Upper lobe of left lung (tissue), 6 donors: ENCODE measurements around the gene ITGA2. TPM values are rescaled to one million over a fixed set of nuclear protein-coding genes. Genes with fewer than 3 reads are reported as not detected.

Source experiments
- ATAC-seq, 2 donors: fragments of 200-7000 bp; cut with Tn5 transposase; one replicate each; pipeline ENCODE4 v1.9.1; 2022; ENCODE audit warnings: mild to moderate bottlenecking in 2 of 2, moderate library complexity in 2 of 2; ENCODE audit not compliant: low FRiP score in 2 of 2
- DNase-seq, 2 donors: peaks; one replicate each; pipeline ENCODE4 v3.0.0-alpha.2; 2019 to 2020
- H3K27ac ChIP-seq, 4 donors: fragments of 200-600 bp; sonication (generic); one replicate each; pipeline ENCODE4 v1.5.1; 2016 to 2019
- H3K27me3 ChIP-seq, 4 donors: fragments of 200-600 bp; sonication (generic); one replicate each; pipeline ENCODE4 v1.5.1; 2017 to 2019
- H3K36me3 ChIP-seq, 4 donors: fragments of 200-600 bp; sonication (generic); one replicate each; pipeline ENCODE4 v1.5.1; 2016 to 2019
- H3K4me1 ChIP-seq, 4 donors: fragments of 200-600 bp; sonication (generic); one replicate each; pipeline ENCODE4 v1.5.1; 2018 to 2019
- H3K4me3 ChIP-seq, 4 donors: fragments of 200-600 bp; sonication (generic); one replicate each; pipeline ENCODE4 v1.5.1; 2017 to 2019; ENCODE audit warnings: mild to moderate bottlenecking in 2 of 4, moderate library complexity in 1 of 4
- H3K9me3 ChIP-seq, 4 donors: fragments of 200-600 bp; sonication (generic); one replicate each; pipeline ENCODE4 v1.5.1; 2018 to 2019
- EP300 ChIP-seq, 4 donors: sonication (generic); formaldehyde crosslinking; IDR thresholded peaks; one replicate each; pipeline ENCODE4 v1.5.1; 2017; ENCODE audit warnings: antibody characterized with exemption in 4 of 4, control low read depth in 2 of 4
- POLR2A ChIP-seq, 4 donors: fragments of 450-650 bp; IDR thresholded peaks; one replicate each; pipeline ENCODE4 v1.5.1; 2016 to 2017; ENCODE audit warnings: antibody characterized with exemption in 4 of 4, mild to moderate bottlenecking in 2 of 4
- POLR2AphosphoS5 ChIP-seq, 2 donors: sonication (generic); formaldehyde crosslinking; IDR thresholded peaks; one replicate each; pipeline ENCODE4 v1.5.1; 2017; ENCODE audit warnings: antibody characterized with exemption in 2 of 2
- WGBS, 2 donors: methylation state at CpG; one replicate each; pipeline ENCODE4 v1.1.5; 2017 to 2018; 5-methylcytosine and 5-hydroxymethylcytosine counted together
- total RNA-seq, 6 donors: library from RNA; depleted of rRNA in 4 of 6; stranded (reverse); fragments of >200 nt in 4 of 6; gene quantifications; one replicate each; pipeline versions ENCODE4 v1.1.0 to v1.2.1, GENCODE V29; 2016 to 2021
- TF ChIP-seq, protein P1 (sequence below), 6 experiments: fragments of 450-650 bp in 4 of 6; fragments of 200-600 bp in 2 of 6; sonication (generic) in 2 of 6; IDR thresholded peaks; one replicate each; pipeline ENCODE4 v1.5.1; 2016 to 2019; ENCODE audit warnings: antibody characterized with exemption in 6 of 6
- donor health status: DM: no; HTN: no; CAD: no; lungs with moderate emphysema.
- donor health status: DM: no; HTN: yes; CAD: no; lungs with severe emphysema.

Gene ITGA2
- total RNA-seq, 6 donors from 2014 or later, result 4.2 to 45.8 (median 13.7) TPM

DNA sequence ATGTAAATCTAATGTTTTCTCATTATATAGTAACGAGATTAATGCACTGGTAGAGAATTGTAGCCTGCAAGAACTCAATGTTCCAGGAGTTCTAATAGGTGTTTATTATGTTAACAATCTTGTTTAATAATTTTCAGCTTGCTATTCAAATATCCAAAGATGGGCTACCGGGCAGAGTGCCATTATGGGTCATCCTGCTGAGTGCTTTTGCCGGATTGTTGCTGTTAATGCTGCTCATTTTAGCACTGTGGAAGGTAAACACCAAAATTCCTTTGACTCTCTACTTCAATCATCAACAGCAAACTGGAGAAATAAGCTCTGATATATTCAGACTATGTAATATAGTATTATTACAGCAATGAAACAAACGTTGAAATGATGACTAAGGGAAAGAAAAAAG, 41.9 kb upstream of the ITGA2 start:
- Histone ChIP-seq H3K4me1 (peaks cover 0 to 18% (median 15%) of the 10 kb centered on the region in 4 donors), H3K9me3 (no peaks in the 10 kb centered on the region), H3K27me3 (no peaks in the 10 kb centered on the region), H3K4me3 (no peak overlapping the region), H3K36me3 (peaks cover 0 to 20% (median 0%) of the 10 kb centered on the region in 4 donors), H3K27ac (no peak overlapping the region)
- DNase-seq, result no peak
- WGBS, 2 donors, result 51 to 53% methylated on average over 4 of the region's 4 CpGs
- TF ChIP-seq EP300 (IDR thresholded peaks at IDR 0.05) (no peak), POLR2AphosphoS5 (IDR thresholded peaks at IDR 0.05) (no peak), POLR2A (IDR thresholded peaks at IDR 0.05) (no peak)
- TF ChIP-seq, protein P1, sequence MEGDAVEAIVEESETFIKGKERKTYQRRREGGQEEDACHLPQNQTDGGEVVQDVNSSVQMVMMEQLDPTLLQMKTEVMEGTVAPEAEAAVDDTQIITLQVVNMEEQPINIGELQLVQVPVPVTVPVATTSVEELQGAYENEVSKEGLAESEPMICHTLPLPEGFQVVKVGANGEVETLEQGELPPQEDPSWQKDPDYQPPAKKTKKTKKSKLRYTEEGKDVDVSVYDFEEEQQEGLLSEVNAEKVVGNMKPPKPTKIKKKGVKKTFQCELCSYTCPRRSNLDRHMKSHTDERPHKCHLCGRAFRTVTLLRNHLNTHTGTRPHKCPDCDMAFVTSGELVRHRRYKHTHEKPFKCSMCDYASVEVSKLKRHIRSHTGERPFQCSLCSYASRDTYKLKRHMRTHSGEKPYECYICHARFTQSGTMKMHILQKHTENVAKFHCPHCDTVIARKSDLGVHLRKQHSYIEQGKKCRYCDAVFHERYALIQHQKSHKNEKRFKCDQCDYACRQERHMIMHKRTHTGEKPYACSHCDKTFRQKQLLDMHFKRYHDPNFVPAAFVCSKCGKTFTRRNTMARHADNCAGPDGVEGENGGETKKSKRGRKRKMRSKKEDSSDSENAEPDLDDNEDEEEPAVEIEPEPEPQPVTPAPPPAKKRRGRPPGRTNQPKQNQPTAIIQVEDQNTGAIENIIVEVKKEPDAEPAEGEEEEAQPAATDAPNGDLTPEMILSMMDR (IDR thresholded peaks at IDR 0.05), result no peak
- ATAC-seq, result no peak

DNA sequence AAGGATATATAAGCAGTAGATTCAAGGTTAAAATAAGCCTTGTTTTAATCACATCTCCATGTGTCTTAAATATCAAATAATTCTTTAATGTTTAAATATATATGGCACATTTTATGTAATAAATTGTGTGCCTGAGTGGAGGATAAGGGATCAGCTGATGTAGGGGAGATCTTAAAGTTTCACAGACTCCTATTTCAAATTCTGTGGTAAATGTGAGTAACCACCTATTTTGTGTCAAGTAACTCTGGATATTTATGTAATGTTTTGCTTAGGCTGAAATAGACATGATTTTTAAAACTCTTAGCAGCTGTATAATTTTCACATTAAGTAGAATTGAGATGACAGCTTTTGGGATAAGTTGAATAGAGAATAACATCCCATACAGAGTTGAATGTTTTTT, 41.3 kb upstream of the ITGA2 start:
- ATAC-seq (no peak), DNase-seq (no peak)
- H3K4me1 ChIP-seq, result peaks cover 0 to 18% (median 15%) of the 10 kb centered on the region in 4 donors
- H3K27me3 ChIP-seq, result no peaks in the 10 kb centered on the region
- H3K36me3 ChIP-seq, result peaks cover 0 to 23% (median 2%) of the 10 kb centered on the region in 4 donors
- H3K4me3 ChIP-seq, result no peak overlapping the region
- H3K27ac ChIP-seq, result peak overlapping the region in 2 of 4 donors; percentile 32 to 36
- TF ChIP-seq EP300 (IDR thresholded peaks at IDR 0.05), result no peak
- no peak for TF ChIP-seq POLR2AphosphoS5 (IDR thresholded peaks at IDR 0.05)
- TF ChIP-seq, protein P1 (IDR thresholded peaks at IDR 0.05), result no peak
- no peak for TF ChIP-seq POLR2A (IDR thresholded peaks at IDR 0.05)
- H3K9me3 ChIP-seq, result no peaks in the 10 kb centered on the region

DNA sequence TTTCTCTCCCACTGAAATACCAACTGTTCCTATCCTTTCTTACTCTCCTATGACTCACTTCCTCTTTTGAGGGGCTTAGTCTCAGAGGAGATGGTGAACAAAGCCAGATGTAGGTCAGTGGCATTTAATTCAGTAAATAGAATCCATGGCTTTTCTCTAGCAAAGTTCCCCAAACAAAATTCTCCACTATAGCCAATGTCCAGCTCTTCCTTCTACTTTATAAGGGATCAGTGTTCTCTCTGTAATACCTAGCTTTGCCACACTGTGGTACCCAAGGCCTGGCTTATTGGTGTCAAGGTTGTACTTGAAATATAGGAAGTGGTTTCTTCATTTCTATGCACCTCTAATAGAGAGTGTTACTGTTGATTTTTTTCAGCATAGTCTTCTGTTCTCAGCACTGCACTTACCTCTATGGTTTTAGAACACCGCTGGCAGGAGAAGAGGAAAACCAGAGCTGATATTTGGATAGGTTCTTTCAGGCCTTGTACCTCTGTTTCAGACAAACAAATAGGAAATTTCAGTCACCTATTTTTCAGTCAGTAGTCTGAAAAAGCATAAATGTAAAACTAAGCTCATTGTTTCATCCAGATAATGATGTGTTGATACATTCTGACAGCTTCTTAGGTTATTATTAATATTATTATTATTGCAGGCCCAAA, 40.6 kb upstream of the ITGA2 start:
- peak; percentile 88 to 94 for ATAC-seq
- Histone ChIP-seq H3K27ac (peak overlapping the region in 2 of 4 donors; percentile 32 to 36), H3K36me3 (peaks cover 0 to 26% (median 4%) of the 10 kb centered on the region in 4 donors), H3K27me3 (no peaks in the 10 kb centered on the region), H3K4me3 (no peak overlapping the region), H3K9me3 (no peaks in the 10 kb centered on the region), H3K4me1 (peaks cover 0 to 18% (median 15%) of the 10 kb centered on the region in 4 donors)
- TF ChIP-seq, protein P1 (IDR thresholded peaks at IDR 0.05), result peak; percentile 73 to 90 (median 84)
- no peak for TF ChIP-seq POLR2A (IDR thresholded peaks at IDR 0.05)
- peak in 1 of 2 donors; percentile 65 for DNase-seq
- 21 to 36% methylated on average over 1 of the region's 1 CpG for WGBS, 2 donors

DNA sequence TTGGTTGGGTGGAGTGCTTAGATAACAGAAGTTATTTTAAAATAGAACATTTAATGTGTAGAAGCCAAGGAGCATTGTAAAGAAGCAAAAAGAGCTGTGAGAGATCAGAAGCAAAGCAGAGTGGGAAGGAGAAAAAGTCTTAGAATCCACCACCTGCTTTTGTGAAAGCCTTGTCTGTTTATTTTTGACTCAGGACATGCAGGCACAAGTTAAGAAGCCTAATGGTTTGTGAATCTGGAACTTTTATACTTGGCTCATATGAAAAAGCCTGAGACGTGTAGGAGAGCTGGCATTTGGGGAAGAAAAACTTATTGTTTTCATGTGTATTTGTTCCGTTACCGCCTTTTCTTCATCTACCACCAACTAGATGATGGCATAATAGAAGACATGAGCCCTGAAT, 38.5 kb upstream of the ITGA2 start:
- DNase-seq, result no peak
- Histone ChIP-seq H3K36me3 (peaks cover 0 to 33% (median 4%) of the 10 kb centered on the region in 4 donors), H3K4me1 (peaks cover 0 to 11% (median 10%) of the 10 kb centered on the region in 4 donors), H3K4me3 (no peak overlapping the region), H3K27me3 (no peaks in the 10 kb centered on the region), H3K9me3 (no peaks in the 10 kb centered on the region), H3K27ac (peak overlapping the region in 1 of 4 donors; percentile 6)
- TF ChIP-seq, protein P1 (IDR thresholded peaks at IDR 0.05), result no peak
- no peak for TF ChIP-seq EP300 (IDR thresholded peaks at IDR 0.05)
- TF ChIP-seq POLR2AphosphoS5 (IDR thresholded peaks at IDR 0.05), result no peak
- no peak for TF ChIP-seq POLR2A (IDR thresholded peaks at IDR 0.05)
- ATAC-seq, result no peak
- WGBS, 2 donors, result 83 to 86% methylated on average over 3 of the region's 3 CpGs

DNA sequence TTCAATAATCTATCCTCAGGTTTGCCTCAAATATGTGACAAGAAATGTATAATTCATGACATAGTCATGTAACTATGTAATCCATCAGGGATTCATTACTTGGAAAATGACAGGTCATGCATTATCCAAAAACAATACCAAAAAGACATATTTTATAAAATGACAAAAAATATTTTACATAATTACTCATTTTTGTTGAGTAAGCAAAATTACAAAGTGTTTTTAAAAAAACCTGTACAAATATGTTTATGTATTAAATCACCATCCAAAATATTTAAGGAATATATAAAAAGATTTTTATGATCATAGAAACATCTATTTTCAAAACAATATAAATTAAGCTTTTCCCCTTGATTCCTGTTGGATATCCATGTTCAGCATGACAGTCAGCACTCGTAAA, 36.7 kb upstream of the ITGA2 start:
- Histone ChIP-seq H3K36me3 (peaks cover 0 to 40% (median 4%) of the 10 kb centered on the region in 4 donors), H3K27me3 (no peaks in the 10 kb centered on the region), H3K4me1 (peaks cover 0 to 11% (median 9%) of the 10 kb centered on the region in 4 donors), H3K4me3 (no peak overlapping the region), H3K27ac (no peak overlapping the region), H3K9me3 (no peaks in the 10 kb centered on the region)
- no peak for TF ChIP-seq POLR2AphosphoS5 (IDR thresholded peaks at IDR 0.05)
- no peak for TF ChIP-seq EP300 (IDR thresholded peaks at IDR 0.05)
- TF ChIP-seq, protein P1 (IDR thresholded peaks at IDR 0.05), result no peak
- TF ChIP-seq POLR2A (IDR thresholded peaks at IDR 0.05), result no peak
- DNase-seq (no peak), ATAC-seq (no peak)
- WGBS, 2 donors, result 94 to 98% methylated on average over 1 of the region's 1 CpG
